Smooth muscle cell (in vitro differentiated cells): ENCODE measurements around the gene TPGS1. TPM values are rescaled to one million over a fixed set of nuclear protein-coding genes. Genes with fewer than 3 reads are reported as not detected.

Experiments
- DNase-seq: peaks from one replicate; lab custom pipeline; 2025; ENCODE audit not compliant: unreplicated experiment; lab: John Stamatoyannopoulos, UW
- H2AFZ ChIP-seq: fragments of 200-600 bp; sonication (generic); 2 replicates; pipeline ENCODE4 v1.6.0; 2016; ENCODE audit warnings: antibody characterized with exemption, low read depth, mild to moderate bottlenecking
- H3F3A ChIP-seq: fragments of 200-600 bp; sonication (generic); 2 replicates; pipeline ENCODE4 v1.6.0; 2017; ENCODE audit warnings: antibody characterized with exemption, low read depth
- H3K27ac ChIP-seq: fragments of 200-600 bp; sonication (generic); 2 replicates; pipeline ENCODE4 v1.5.1; 2016; ENCODE audit warnings: low read depth, mild to moderate bottlenecking
- H3K27me3 ChIP-seq: fragments of 200-600 bp; sonication (generic); 2 replicates; pipeline ENCODE4 v1.6.1; 2016; ENCODE audit warnings: low read depth, mild to moderate bottlenecking
- H3K36me3 ChIP-seq: fragments of 200-600 bp; sonication (generic); 2 replicates; pipeline ENCODE4 v1.5.1; 2016; ENCODE audit warnings: low read depth
- H3K4me1 ChIP-seq: fragments of 200-600 bp; sonication (generic); 2 replicates; pipeline ENCODE4 v1.5.1; 2016; ENCODE audit warnings: low read depth
- H3K4me2 ChIP-seq: fragments of 200-600 bp; sonication (generic); 2 replicates; pipeline ENCODE4 v1.6.0; 2016; ENCODE audit warnings: mild to moderate bottlenecking
- H3K4me3 ChIP-seq: fragments of 200-600 bp; sonication (generic); 2 replicates; pipeline ENCODE4 v1.5.1; 2016; ENCODE audit warnings: mild to moderate bottlenecking
- H3K79me2 ChIP-seq: fragments of 200-600 bp; sonication (generic); 2 replicates; pipeline ENCODE4 v1.6.0; 2016; ENCODE audit warnings: low read depth, mild to moderate bottlenecking
- H3K9ac ChIP-seq: fragments of 200-600 bp; sonication (generic); 2 replicates; pipeline ENCODE4 v1.6.0; 2016; ENCODE audit warnings: low read depth
- H3K9me3 ChIP-seq: fragments of 200-600 bp; sonication (generic); replicated peaks from 2 replicates; pipeline ENCODE4 v1.5.1; 2016; ENCODE audit warnings: low read depth
- H4K20me1 ChIP-seq: fragments of 200-600 bp; sonication (generic); 2 replicates; pipeline ENCODE4 v1.6.0; 2016; ENCODE audit warnings: low read depth
- CTCF ChIP-seq: fragments of 200-600 bp; sonication (generic); IDR thresholded peaks from 2 replicates; pipeline ENCODE4 v1.5.1; 2017; ENCODE audit warnings: borderline replicate concordance, mild to moderate bottlenecking, antibody characterized with exemption; ENCODE audit not compliant: insufficient read depth, poor library complexity, severe bottlenecking
- WGBS: methylation state at CpG from one replicate; pipeline ENCODE4 v1.1.7; 2016; ENCODE audit warnings: low lambda C conversion rate; 5-methylcytosine and 5-hydroxymethylcytosine counted together
- polyA plus RNA-seq: library from polyadenylated mRNA; unstranded; fragments of >200 nt; fragmentation: Nextera tagmentation; extraction: Ambion mirVana; gene quantifications from 2 replicates; pipeline ENCODE4 v1.2.1, GENCODE V29; 2016
- total RNA-seq: library from RNA; depleted of rRNA; stranded (reverse); fragments of >200 nt; gene quantifications from 2 replicates; pipeline ENCODE4 v1.2.3, GENCODE V29; 2014

Gene TPGS1
- total and polyA plus RNA-seq, 2 experiments from 2014 or later = 20.5 to 51.3 TPM

- Histone ChIP-seq H3K4me1 (peaks cover 21% of the 10 kb centered on the region), H3K9ac (no peak overlapping the region), H2AFZ (no peak overlapping the region), H3K36me3 (no peaks in the 10 kb centered on the region), H3F3A (peaks cover 9% of the 10 kb centered on the region), H3K79me2 (peaks cover 16% of the 10 kb centered on the region), H3K9me3 (no peaks in the 10 kb centered on the region), H3K4me2 (no peak overlapping the region), H3K27me3 (no peaks in the 10 kb centered on the region), H4K20me1 (no peaks in the 10 kb centered on the region), H3K4me3 (no peak overlapping the region), H3K27ac (no peak overlapping the region)
- no peak for DNase-seq
- WGBS = 80% methylated on average over 62 of the region's 62 CpGs
- TF ChIP-seq CTCF = no peak
These were observed 5.5 kb downstream of the TPGS1 start for GRCh38 chr19:512547-513365.

GRCh38 chr19:513368-514165 is 6.3 kb downstream of the TPGS1 start:
- Histone ChIP-seq H3K9ac (no peak overlapping the region), H3K4me2 (no peak overlapping the region), H3K4me1 (peaks cover 16% of the 10 kb centered on the region), H3K79me2 (peaks cover 9% of the 10 kb centered on the region), H3K9me3 (no peaks in the 10 kb centered on the region), H3F3A (peaks cover 9% of the 10 kb centered on the region), H3K27me3 (no peaks in the 10 kb centered on the region), H3K36me3 (no peaks in the 10 kb centered on the region), H3K27ac (no peak overlapping the region), H3K4me3 (no peak overlapping the region), H2AFZ (no peak overlapping the region), H4K20me1 (no peaks in the 10 kb centered on the region)
- no peak for DNase-seq
- 92% methylated on average over 10 of the region's 10 CpGs for WGBS
- no peak for TF ChIP-seq CTCF

DNA sequence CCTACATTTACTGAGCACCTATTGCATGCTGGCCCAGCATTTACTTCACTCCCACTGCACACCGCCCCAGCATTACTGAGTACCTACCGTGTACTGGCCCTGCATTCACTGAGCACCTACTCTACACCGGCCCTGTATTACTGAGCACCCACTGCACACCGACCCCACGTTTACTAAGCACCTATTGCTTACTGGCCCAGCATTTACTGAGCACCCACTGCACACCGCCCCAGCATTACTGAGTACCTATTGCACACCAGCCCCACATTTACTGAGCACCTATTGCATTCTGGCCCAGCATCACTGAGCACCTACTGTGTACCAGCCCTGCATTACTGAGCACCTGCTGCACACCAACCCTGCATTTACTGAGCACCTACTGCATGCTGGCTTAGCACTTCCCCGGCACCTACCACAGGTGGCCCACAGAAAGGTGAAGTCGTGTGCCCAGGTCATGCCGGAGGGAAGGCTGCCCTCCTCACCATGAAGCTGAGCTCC is 6.9 kb downstream of the TPGS1 start:
- Histone ChIP-seq H3F3A (peaks cover 9% of the 10 kb centered on the region), H2AFZ (no peak overlapping the region), H3K4me2 (no peak overlapping the region), H3K79me2 (peaks cover 2% of the 10 kb centered on the region), H3K9me3 (no peaks in the 10 kb centered on the region), H3K9ac (no peak overlapping the region), H3K36me3 (no peaks in the 10 kb centered on the region), H3K4me1 (peaks cover 16% of the 10 kb centered on the region), H3K27ac (no peak overlapping the region), H3K27me3 (no peaks in the 10 kb centered on the region), H4K20me1 (no peaks in the 10 kb centered on the region), H3K4me3 (no peak overlapping the region)
- DNase-seq = no peak
- 97% methylated on average over 9 of the region's 9 CpGs for WGBS
- no peak for TF ChIP-seq CTCF
